ENCODE results near the gene SRL.
"Not testable (repeated sequence)": the region's sequence is repeated elsewhere in the genome, so short reads cannot be mapped to it uniquely, and the experiment has no call there.

The SRL gene

GRCh38 chr16:4226251-4227039 lies 15.4 kb downstream of the SRL start:
- no peak for DNase-seq (ENCODE audit: low spot score)

GRCh38 chr16:4225075-4225474 lies 16.8 kb downstream of the SRL start:
- no peak for DNase-seq (ENCODE audit: low spot score)

GRCh38 chr16:4220358-4220757 lies 21.5 kb downstream of the SRL start:
- DNase-seq (ENCODE audit: low spot score), result no peak

- no peak for DNase-seq (ENCODE audit: low spot score)
Observed at GRCh38 chr16:4218202-4218601, 23.7 kb downstream of the SRL start.

GRCh38 chr16:4217204-4218131 lies 24.4 kb downstream of the SRL start:
- DNase-seq (ENCODE audit: low spot score), result no peak

GRCh38 chr16:4216596-4216995 lies 25.3 kb downstream of the SRL start:
- DNase-seq (ENCODE audit: low spot score), result no peak

- no peak for DNase-seq (ENCODE audit: low spot score)
Observed at GRCh38 chr16:4215106-4215505, 26.8 kb downstream of the SRL start.

GRCh38 chr16:4214215-4214621 lies 27.7 kb downstream of the SRL start:
- peak; percentile 98 for DNase-seq (ENCODE audit: low spot score)

- DNase-seq (ENCODE audit: low spot score), result peak; percentile 88
Observed at GRCh38 chr16:4213737-4214136, 28.1 kb downstream of the SRL start.

- peak; percentile 85 for DNase-seq (ENCODE audit: low spot score)
Observed at GRCh38 chr16:4212934-4213296, 29.0 kb downstream of the SRL start.

GRCh38 chr16:4212211-4212933 lies 29.5 kb downstream of the SRL start:
- no peak for DNase-seq (ENCODE audit: low spot score)

- DNase-seq (ENCODE audit: low spot score), result not testable (repeated sequence)
Observed at GRCh38 chr16:4211445-4212210, 30.3 kb downstream of the SRL start.

GRCh38 chr16:4209666-4210065 lies 32.2 kb downstream of the SRL start:
- DNase-seq (ENCODE audit: low spot score), result no peak

- DNase-seq (ENCODE audit: low spot score), result no peak
Observed at GRCh38 chr16:4208341-4208751, 33.5 kb downstream of the SRL start.

- DNase-seq (ENCODE audit: low spot score), result no peak
Observed at GRCh38 chr16:4207683-4208340, 34.1 kb downstream of the SRL start.

- no peak for DNase-seq (ENCODE audit: low spot score)
Observed at GRCh38 chr16:4207229-4207628, 34.7 kb downstream of the SRL start.

- no peak for DNase-seq (ENCODE audit: low spot score)
Observed at GRCh38 chr16:4206680-4207079, 35.2 kb downstream of the SRL start.

- DNase-seq (ENCODE audit: low spot score), result no peak
Observed at GRCh38 chr16:4205971-4206370, 35.9 kb downstream of the SRL start.

- DNase-seq (ENCODE audit: low spot score), result no peak
Observed at GRCh38 chr16:4204521-4204920, 37.4 kb downstream of the SRL start.

- no peak for DNase-seq (ENCODE audit: low spot score)
Observed at GRCh38 chr16:4203748-4204147, 38.1 kb downstream of the SRL start.
